PC-9 (cell line): ENCODE results near the gene MACROD2.

ENCODE experiments used
- CTCF ChIP-seq: fragments of 200-600 bp; sonication (generic); conservative IDR thresholded peaks from 2 replicates; pipeline ENCODE4 v1.6.1; 2017; ENCODE audit warnings: mixed run types, antibody characterized with exemption, mild to moderate bottlenecking, moderate library complexity
- EZH2 ChIP-seq: fragments of 200-600 bp; sonication (generic); IDR thresholded peaks from 2 replicates; pipeline ENCODE4 v1.8.0; 2017; ENCODE audit warnings: antibody characterized with exemption, low read depth

- no peak for TF ChIP-seq EZH2
- no peak for TF ChIP-seq CTCF
Measured at GRCh38 chr20:14069796-14070195, 74.5 kb downstream of the MACROD2 start.
